Activated T-helper 2 cell treated with anti-CD3 and anti-CD28 coated beads, Interferon-gamma antibody, Interleukin-2, Interleukin-4, amounts not matched to agents 10 μg/mL and 5 μg/mL and 100 μg/mL, durations not matched to agents 14 hours and 24 hours and 36 hours (primary cell): ENCODE results near the gene BRIP1. TPM values are rescaled to one million over a fixed set of nuclear protein-coding genes. Genes with fewer than 3 reads are reported as not detected.
"Not testable (repeated sequence)": the region's sequence is repeated elsewhere in the genome, so short reads cannot be mapped to it uniquely, and the experiment has no call there.

ENCODE experiments used
- DNase-seq: peaks from one replicate; pipeline ENCODE4 v3.0.0; 2021; ENCODE audit warnings: low spot score
- H3K27ac Mint-ChIP-seq: one replicate; pipeline ENCODE4 v1.8.0; 2021; ENCODE audit warnings: mixed read lengths
- H3K27me3 Mint-ChIP-seq: one replicate; pipeline ENCODE4 v1.8.0; 2021; ENCODE audit warnings: low read depth, mixed read lengths
- H3K36me3 Mint-ChIP-seq: one replicate; pipeline ENCODE4 v1.8.0; 2021; ENCODE audit warnings: low read depth, mixed read lengths
- H3K4me1 Mint-ChIP-seq: one replicate; pipeline ENCODE4 v1.8.0; 2021; ENCODE audit warnings: low read depth, mixed read lengths
- H3K4me3 Mint-ChIP-seq: one replicate; pipeline ENCODE4 v1.8.0; 2021; ENCODE audit warnings: low read depth, mild to moderate bottlenecking, moderate library complexity, mixed read lengths
- H3K9me3 Mint-ChIP-seq: one replicate; pipeline ENCODE4 v1.8.0; 2021; ENCODE audit warnings: mixed read lengths
- intact Hi-C: fragments of 100-400 bp; cut with micrococcal nuclease; formaldehyde crosslinking; loops from one replicate; pipeline ENCODE4 v1.15.1; 2023
- total RNA-seq: library from RNA; stranded (reverse); gene quantifications from 2 replicates; pipeline ENCODE4 v1.2.3, GENCODE V29; 2022

The BRIP1 gene
- total RNA-seq: 16.4 and 16.9 TPM in 2 replicates

DNA sequence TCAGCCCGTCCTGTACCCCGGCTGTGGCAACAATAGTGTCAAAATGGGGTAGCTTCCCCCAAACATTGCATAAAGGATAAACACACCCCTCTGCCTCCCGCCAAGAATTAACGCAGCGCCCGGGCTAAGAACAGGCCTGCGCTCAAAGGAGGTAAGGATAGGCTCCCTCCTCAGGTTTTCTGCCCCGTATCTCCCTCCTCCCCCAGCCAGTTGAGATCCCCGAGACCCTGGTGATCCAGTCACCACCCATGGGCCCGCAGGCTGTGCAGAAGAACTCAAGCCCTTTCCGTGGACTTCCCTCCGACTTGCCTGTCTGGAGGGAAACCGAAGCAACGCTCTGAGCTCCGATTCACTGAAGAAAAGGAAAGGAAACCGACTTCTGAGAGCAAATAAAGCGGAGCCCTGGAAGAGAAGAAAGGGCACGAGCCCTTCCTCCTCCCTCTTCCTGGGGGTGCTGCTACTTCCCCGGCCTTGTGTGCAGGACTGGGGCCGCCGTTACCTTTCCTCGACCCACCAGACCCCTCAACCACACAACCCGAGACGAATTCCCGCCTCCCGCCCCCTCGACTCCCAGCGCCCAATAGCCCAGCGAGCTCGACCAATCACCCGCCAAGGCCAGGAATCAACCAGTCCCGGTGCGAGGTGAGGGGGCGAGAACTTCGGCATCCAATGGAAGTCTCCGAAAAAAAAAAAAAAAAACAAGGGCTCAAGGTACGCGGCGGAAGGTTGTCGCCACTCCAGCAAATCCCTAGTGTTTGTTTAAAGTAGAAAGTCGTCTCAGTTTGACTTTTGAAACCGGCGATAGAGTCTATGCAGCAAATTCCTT lies at the start of gene BRIP1:
Gene BRIP1, minus strand, starts transcription at position 554 of the 826 bp plus-strand sequence. CDS start 1,989 bp downstream, outside the sequence.
- intact Hi-C loops: loop anchor here (2.0 to 5.0 kb wide), 2 partner anchors 64 to 204 kb away; partner anchors contain the start of genes INTS2 and MED13
- Mint-ChIP-seq H3K27ac (peak within 1 kb of the TSS; percentile 94), H3K27me3 (no peaks in the 10 kb centered on the region), H3K9me3 (no peaks in the 10 kb centered on the region), H3K36me3 (peaks cover 16% of the 10 kb centered on the region), H3K4me3 (peak within 1 kb of the TSS; percentile 93), H3K4me1 (peaks cover 36% of the 10 kb centered on the region)
- DNase-seq: peak; percentile 87

DNA sequence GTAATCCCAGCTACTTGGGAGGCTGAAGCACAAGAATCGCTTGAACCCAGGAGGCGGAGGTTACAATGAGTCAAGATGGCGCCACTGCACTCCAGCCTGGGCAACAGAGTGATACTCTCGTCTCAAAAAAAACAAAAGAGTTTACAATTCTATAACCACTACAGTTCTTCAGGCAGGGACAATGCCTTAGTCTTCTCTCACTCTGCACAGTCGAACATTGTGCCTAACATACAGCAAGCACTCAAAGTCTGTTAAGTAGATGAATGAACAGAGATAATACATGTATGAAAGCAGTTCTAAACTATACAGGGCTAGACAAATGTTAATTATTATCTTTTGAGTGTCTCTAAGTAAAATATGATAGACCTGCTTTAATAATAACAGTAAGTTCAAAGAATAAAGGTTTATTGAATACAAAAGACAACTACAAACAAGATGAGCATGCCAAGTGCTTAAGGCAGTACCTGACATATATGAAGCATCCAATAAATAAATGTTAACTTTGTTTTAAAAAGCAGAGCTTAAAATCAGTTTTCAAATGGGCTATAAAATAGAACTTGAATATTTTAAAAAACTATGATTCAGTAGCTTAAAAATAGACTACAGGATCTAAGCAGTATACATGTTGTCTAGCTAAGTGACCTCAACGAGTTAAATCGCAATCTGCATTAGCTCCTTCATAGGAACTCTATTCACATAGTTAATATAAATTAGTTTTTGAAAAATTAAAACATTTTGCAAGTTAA lies 45.1 kb upstream of the BRIP1 start:
- Mint-ChIP-seq H3K36me3 (peaks cover 51% of the 10 kb centered on the region), H3K9me3 (no peaks in the 10 kb centered on the region), H3K27ac (no peak overlapping the region), H3K27me3 (no peaks in the 10 kb centered on the region), H3K4me1 (no peaks in the 10 kb centered on the region), H3K4me3 (no peak overlapping the region)
- intact Hi-C loops: no loop called here
- DNase-seq: no peak

GRCh38 chr17:61907361-61907760 lies 44.0 kb upstream of the BRIP1 start:
- no peaks in the 10 kb centered on the region for H3K4me1 Mint-ChIP-seq
- H3K4me3 Mint-ChIP-seq: no peak overlapping the region
- no peak overlapping the region for H3K27ac Mint-ChIP-seq
- intact Hi-C loops: no loop called here
- H3K27me3 Mint-ChIP-seq: no peaks in the 10 kb centered on the region
- DNase-seq: no peak
- H3K36me3 Mint-ChIP-seq: peaks cover 58% of the 10 kb centered on the region
- H3K9me3 Mint-ChIP-seq: no peaks in the 10 kb centered on the region

DNA sequence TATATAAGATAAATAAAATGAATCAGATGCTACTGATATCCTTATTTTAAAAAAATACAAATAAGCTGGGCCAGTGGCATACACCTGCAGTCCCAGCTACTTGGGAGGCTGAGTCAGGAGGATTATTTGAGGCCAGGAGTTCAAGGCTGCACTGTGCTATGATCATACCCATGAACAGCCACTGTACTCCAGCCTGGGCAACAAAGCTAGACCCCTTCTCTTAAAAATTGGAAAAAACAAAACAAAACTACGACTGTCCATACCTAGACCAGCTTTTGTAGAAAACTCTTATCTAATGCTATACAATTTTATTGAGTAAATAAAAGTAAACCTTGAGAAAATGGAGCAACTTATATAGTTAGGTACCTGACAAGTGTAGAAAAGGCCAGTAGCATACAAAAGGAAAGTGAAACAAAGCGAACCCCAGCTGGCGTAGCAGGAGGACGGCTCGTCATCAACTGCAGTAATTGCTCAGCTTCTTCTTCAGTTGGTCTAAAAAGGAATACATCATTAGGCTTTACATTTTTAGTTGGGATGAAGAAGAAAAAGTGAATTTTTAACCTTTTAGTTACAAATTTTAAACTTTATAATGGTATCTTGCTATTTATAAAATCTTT lies 40.9 kb upstream of the BRIP1 start:
- no peak for DNase-seq
- Mint-ChIP-seq H3K4me1 (no peaks in the 10 kb centered on the region), H3K27me3 (no peaks in the 10 kb centered on the region), H3K4me3 (peak overlapping the region; percentile 13), H3K27ac (peak overlapping the region; percentile 42), H3K9me3 (no peaks in the 10 kb centered on the region), H3K36me3 (peaks cover 57% of the 10 kb centered on the region)
- intact Hi-C loops: no loop called here

GRCh38 chr17:61903251-61903650 lies 39.9 kb upstream of the BRIP1 start:
- Mint-ChIP-seq H3K4me1 (no peaks in the 10 kb centered on the region), H3K4me3 (no peak overlapping the region), H3K27me3 (no peaks in the 10 kb centered on the region), H3K9me3 (no peaks in the 10 kb centered on the region), H3K36me3 (peaks cover 58% of the 10 kb centered on the region), H3K27ac (no peak overlapping the region)
- no peak for DNase-seq
- intact Hi-C loops: no loop called here

DNA sequence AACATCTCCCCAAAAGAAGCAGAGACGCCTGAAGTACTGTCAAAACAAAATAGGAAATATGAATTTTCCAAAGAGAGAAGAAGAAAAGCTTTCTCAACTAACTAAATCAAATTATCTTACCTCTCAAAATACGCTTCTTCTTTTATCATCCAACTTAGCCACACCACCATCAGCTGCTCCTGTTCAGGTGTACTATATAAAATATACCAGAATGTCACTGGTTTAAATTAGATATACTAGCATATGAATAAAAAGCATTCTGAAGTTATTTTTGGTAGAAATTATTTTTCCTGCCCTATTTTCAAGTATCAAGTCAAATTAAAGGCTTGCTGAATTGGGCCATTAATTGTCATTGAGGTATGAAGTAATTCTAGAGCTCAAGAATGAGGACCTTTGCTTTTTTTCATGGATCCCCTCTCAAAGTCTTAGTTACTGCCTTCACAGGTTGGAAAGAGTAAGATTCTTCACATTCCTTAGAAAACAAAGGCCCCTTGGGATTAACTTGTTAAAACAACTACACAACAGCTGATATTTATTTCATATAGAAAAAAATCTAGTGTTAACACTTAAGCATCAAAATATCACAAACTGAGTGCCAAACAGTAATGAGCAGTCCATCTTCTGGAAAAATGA lies 34.3 kb upstream of the BRIP1 start:
- Mint-ChIP-seq H3K4me1 (no peaks in the 10 kb centered on the region), H3K36me3 (peaks cover 45% of the 10 kb centered on the region), H3K9me3 (no peaks in the 10 kb centered on the region), H3K4me3 (no peak overlapping the region), H3K27ac (no peak overlapping the region), H3K27me3 (no peaks in the 10 kb centered on the region)
- intact Hi-C loops: no loop called here
- DNase-seq: no peak

- Mint-ChIP-seq H3K27me3 (no peaks in the 10 kb centered on the region), H3K4me3 (no peak overlapping the region), H3K9me3 (no peaks in the 10 kb centered on the region), H3K27ac (no peak overlapping the region), H3K36me3 (peaks cover 42% of the 10 kb centered on the region), H3K4me1 (no peaks in the 10 kb centered on the region)
- no peak for DNase-seq
- intact Hi-C loops: no loop called here
Measured at GRCh38 chr17:61895391-61895790, 32.1 kb upstream of the BRIP1 start.

DNA sequence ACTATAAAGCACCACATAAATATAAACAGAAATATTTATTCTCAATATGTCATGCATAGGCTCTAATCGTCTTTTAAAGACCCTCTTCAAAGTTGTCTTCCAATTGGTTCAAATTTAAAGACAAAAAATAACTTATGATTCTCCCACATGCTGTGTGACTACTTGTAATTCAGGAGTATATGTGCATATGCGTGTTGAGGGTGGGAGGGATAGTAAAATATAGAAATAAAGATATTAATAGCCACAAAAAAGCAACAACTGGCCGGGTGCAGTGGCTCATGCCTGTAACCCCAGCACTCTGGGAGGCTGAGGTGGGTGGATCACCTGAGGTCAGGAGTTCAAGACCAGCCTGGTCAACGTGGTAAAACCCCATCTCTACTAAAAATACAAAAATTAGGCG lies 31.0 kb upstream of the BRIP1 start:
- peaks cover 36% of the 10 kb centered on the region for H3K36me3 Mint-ChIP-seq
- DNase-seq, H3K4me3 Mint-ChIP-seq, H3K27me3 Mint-ChIP-seq, H3K4me1 Mint-ChIP-seq, intact Hi-C loops, H3K27ac Mint-ChIP-seq, H3K9me3 Mint-ChIP-seq: not testable (repeated sequence)

GRCh38 chr17:61887733-61888132 lies 24.4 kb upstream of the BRIP1 start:
- H3K27ac Mint-ChIP-seq, H3K4me1 Mint-ChIP-seq, H3K27me3 Mint-ChIP-seq, H3K9me3 Mint-ChIP-seq, intact Hi-C loops, DNase-seq, H3K4me3 Mint-ChIP-seq: not testable (repeated sequence)
- peaks cover 42% of the 10 kb centered on the region for H3K36me3 Mint-ChIP-seq

- intact Hi-C loops, H3K27ac Mint-ChIP-seq: not testable (repeated sequence)
- peaks cover 37% of the 10 kb centered on the region for H3K36me3 Mint-ChIP-seq
Measured at GRCh38 chr17:61885865-61886264, 22.5 kb upstream of the BRIP1 start.

GRCh38 chr17:61884864-61885263 lies 21.5 kb upstream of the BRIP1 start:
- peaks cover 39% of the 10 kb centered on the region for H3K36me3 Mint-ChIP-seq

More at GRCh38 chr17:61885865-61886264, 22.5 kb upstream of the BRIP1 start:
- H3K4me1 Mint-ChIP-seq, H3K4me3 Mint-ChIP-seq, H3K9me3 Mint-ChIP-seq, DNase-seq, H3K27me3 Mint-ChIP-seq: not testable (repeated sequence)

DNA sequence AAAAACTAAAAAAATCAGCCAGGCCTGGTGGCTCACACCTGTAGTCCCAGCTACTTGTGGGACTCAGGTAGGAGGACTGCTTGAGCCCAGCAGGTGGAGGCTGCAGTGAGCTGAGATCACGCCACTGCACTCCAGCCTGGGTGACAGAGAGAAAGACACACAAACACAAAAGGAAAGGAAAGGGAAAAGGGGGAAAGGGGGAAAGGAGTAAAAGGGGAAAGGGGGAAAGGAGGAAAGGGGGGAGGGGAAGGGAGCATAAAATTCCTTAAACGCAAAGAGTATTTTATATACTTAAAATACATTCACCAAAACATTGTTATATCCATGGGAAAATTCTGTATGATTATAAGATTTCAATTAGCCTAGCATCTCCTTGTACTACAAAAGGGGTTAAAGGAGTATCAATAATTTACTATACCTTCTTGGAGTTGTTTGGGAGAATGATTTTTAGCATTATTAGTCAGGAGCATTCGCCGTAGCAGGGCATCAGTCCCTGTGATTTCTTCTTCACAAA lies 17.3 kb upstream of the BRIP1 start:
- no peak for DNase-seq
- Mint-ChIP-seq H3K27ac (peak overlapping the region; percentile 46), H3K27me3 (no peaks in the 10 kb centered on the region), H3K4me1 (no peaks in the 10 kb centered on the region), H3K36me3 (peaks cover 35% of the 10 kb centered on the region), H3K9me3 (no peaks in the 10 kb centered on the region), H3K4me3 (no peak overlapping the region)
- intact Hi-C loops: no loop called here

More at GRCh38 chr17:61884864-61885263, 21.5 kb upstream of the BRIP1 start:
- H3K27ac Mint-ChIP-seq: no peak overlapping the region
- no peaks in the 10 kb centered on the region for H3K4me1 Mint-ChIP-seq
- H3K9me3 Mint-ChIP-seq: no peaks in the 10 kb centered on the region
- DNase-seq: no peak
- intact Hi-C loops: no loop called here
- H3K4me3 Mint-ChIP-seq: no peak overlapping the region
- no peaks in the 10 kb centered on the region for H3K27me3 Mint-ChIP-seq
